ENCODE measurements around the gene TLR2.

- TF ChIP-seq POLR2A (IDR thresholded peaks at IDR 0.05) (peak; percentile 42), CTCF (IDR thresholded peaks at IDR 0.05) (no peak)
Measured at GRCh38 chr4:153655928-153656327, 28.2 kb upstream of the TLR2 start.
